Measurements from ENCODE around the gene JAML. TPM values are rescaled to one million over a fixed set of nuclear protein-coding genes. Genes with fewer than 3 reads are reported as not detected.

JAML gene
- polyA plus RNA-seq, 1 donor, result 3.0 TPM

DNA sequence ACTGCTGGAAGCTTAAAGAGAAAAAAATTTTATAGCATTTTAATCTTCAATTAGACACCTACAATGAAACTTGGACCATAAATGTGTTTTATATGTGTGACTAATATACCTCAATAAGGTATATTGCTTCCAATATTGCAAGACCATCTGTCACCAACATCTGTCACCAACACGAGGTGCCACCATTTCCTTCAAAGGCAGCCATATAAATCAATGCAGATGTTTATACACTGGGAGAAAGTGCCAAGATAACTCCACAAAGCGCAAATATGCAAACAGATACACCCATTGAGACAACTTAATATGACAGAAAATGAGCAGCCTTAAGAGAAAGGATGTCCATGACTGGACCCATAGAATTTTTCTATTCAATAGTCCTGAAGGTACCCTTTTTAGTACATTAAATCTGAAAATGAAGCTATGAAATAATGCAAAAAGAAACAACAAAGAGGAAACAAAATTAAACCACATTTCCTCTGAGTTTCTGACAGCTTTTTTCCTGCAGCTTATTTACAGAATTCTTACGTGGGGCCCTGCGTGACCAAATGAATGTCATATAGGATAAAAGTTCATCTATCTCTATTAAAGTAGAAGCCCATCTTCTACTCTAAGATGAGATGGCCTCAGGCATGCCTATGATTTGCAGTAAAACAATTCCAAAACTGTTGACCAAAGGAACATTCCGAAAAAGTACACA lies 14.8 kb upstream of the JAML start:
- no peak for DNase-seq

DNA sequence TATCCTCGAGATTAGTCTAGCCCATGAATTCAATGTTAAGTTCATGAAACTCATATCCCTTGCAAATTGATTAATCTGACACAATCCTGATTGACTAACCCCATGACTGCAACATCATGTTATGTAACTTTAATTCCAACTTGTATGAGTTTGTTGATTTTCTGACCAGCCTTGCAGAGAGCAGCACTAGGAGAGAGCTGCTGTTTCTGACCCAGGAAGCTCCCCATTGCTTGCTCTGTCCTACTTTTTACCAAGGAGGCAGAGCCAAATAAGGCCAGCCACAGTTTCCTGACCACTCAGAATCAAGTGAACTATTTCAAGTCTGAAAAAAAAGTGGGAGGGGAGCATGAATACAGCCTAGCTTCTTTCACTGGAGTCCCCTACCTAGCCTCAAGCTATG lies 14.1 kb upstream of the JAML start:
- no peak for DNase-seq

DNA sequence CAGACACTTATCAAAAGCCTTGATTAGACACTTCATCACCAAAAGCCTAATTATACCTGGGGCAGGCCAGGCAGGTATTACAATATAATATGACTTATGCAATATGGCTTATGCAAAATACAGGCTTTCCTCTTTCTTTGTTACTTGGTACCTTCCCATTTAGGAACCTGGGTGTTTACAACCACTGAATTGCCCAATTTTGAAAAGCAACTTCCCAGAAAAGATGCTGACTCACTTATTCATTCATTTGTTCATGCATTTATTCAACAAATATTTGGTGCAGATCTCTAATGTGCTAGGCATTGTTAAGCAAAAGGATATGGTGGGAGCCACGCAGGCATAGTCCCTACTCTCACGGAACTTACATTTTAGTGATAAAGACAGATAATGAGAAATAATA lies 13.6 kb upstream of the JAML start:
- no peak for DNase-seq

DNA sequence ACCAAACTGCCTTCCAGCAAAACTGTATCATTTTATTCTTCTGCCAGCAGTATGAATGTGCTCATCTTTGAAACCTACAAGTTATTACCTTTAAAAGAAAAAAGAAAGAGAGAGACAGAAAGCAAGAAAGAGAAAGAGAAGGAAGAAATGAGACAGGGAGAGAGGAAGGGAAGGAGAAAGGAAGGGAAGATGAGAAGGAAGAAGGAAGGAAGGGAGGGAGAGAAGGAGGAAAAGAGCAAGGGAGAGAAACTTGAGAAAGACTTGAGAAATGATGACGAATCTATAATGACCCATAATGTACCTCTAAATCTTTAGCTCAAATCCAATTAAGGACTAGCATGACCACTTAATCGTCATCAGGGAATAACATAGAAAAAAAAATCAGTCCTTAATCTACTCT lies 11.4 kb upstream of the JAML start:
- no peak for DNase-seq

GRCh38 chr11:118234833-118235232 lies 10.0 kb upstream of the JAML start:
- no peak for DNase-seq

DNA sequence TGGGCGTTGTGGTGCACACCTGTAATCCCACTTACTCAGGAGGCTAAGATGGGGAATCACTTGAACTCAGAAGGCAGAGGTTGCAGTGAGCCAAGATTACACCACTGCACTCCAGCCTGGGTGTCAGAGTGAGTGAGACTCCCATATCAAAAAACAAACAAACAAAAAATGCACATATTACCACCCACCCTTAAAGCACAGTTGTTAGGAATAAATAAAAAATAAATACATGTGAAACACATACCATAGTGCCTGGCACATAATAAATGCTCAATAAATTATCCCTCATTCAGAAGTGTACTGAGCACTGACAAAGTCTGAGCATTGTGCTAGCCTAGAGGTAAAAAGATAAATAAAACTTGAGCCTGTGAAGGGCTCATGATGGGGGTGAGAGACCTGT lies 9.0 kb upstream of the JAML start:
- no peak for DNase-seq

DNA sequence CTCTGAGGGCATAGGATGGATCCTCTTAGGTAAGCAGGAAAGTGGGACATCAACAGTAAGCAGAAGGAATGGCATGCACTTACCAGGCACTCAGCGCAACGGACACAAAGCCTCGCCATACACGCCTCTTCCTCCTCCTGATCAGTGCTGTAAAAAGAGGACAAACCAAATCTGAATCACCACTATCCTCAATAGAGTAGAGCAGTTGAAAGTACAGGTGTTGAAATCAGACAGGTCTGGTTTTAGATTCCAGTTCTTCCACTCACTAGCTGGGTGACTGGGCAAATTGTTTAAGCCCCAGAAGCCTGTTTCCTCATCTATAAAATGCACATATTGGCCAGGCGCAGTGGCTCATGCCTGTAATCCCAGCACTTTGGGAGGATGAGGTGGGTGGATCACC lies 8.6 kb upstream of the JAML start:
- no peak for DNase-seq

DNA sequence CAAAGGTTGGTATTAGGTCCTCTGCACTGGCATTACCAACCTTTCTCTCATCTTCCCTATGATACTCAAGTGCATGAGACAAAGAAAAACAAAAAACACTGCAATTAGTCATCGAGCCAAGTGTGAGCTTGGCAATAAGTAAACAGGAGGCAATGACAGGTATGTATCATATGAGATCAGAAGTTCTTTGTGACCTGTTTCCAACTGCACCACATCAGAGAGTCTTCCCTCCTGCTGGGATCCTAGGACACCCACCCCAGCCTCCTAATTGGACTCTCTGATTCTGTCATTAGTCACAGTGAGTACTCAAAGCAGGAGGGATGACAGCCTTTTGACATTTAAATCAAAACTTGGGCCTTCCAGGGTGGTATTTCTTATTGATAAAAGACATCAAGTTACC lies 7.8 kb upstream of the JAML start:
- no peak for DNase-seq

GRCh38 chr11:118231461-118231860 lies 6.7 kb upstream of the JAML start:
- DNase-seq, result no peak

DNA sequence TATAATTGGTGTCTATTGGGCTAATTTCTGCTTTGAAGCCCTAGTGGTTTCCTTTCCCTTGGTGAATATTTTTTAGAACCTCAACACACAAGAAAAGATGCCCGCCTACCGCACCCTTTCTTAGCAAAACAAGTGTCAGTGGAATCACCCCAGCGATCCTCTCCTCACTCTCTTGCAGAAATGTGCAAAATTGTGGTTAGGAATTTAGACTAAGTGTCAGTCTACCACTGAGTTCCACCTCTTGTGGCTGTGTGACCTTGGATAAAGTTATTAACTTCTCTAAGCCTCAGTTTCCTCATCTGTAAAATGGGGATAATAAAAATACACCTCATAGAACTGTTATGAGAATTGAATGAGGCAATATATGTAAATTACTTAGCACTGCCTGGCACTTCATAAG lies 5.3 kb upstream of the JAML start:
- no peak for DNase-seq

GRCh38 chr11:118229274-118229847 lies 4.5 kb upstream of the JAML start:
- DNase-seq, result no peak

DNA sequence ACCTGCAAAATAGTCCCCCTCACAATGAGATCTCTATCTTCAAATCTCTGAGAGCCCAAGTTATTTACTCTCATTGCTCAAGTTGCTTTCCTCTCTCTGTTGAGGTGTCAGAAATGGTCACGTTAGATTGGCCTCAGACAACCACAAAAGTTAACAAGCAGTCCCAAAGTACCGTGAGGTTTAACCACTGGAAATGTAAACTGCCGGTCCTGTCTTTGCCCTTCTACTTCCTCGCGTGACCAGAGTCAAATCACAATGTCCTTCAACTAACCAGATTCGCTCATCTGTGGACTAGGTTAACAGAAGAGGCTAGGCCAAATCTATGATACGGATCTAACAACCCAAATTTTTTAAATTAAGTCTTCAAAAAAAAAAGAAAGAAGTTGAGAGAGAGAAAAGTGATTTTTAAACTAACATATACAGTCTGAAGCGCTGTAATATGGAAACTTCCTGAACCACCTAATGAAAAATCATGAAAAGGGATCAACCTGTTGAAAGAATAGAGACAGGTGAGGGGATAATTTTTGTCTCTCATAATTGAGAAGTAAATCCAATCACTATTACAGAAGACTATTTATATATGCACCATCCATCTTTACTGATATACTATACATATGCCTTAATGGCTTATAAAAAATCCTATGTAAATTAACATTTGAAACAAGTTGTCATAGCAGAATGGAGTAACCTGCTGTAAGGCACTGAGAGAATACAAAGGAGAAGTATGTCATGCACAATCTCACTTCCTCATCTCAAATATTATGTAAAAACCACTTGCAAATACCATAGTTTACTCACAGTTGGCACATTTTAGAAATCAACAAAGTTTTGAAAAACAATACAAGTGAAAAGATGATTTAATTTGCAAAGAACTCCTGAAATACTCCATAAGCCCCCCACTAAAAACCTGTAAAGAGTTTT lies 3.3 kb upstream of the JAML start:
- no peak for DNase-seq

GRCh38 chr11:118226781-118227180 lies 2.0 kb upstream of the JAML start:
- DNase-seq, result no peak

GRCh38 chr11:118226296-118226695 lies 1.5 kb upstream of the JAML start:
- DNase-seq, result no peak

DNA sequence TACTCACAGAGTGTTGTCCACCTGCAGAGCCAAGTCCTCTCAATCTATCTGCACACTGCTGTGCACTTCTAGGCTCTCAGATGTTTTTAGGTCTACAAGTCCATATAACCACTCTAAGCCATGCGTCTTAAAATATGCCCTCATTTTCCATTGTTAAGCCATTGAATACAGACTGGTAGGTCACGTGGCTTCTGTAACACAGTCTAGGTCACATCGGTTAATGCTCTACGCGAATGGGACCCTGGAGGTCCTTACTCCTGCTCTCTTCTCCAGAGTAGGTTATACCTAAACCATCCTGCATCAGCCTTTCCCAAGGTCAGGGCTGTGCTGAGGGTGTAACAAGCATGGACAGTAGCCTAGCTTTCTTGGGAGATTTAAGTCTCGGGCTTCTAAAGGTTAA lies 819 bp downstream of the JAML start:
- no peak for DNase-seq

GRCh38 chr11:118223570-118223969 lies 1.2 kb downstream of the JAML start:
- no peak for DNase-seq

DNA sequence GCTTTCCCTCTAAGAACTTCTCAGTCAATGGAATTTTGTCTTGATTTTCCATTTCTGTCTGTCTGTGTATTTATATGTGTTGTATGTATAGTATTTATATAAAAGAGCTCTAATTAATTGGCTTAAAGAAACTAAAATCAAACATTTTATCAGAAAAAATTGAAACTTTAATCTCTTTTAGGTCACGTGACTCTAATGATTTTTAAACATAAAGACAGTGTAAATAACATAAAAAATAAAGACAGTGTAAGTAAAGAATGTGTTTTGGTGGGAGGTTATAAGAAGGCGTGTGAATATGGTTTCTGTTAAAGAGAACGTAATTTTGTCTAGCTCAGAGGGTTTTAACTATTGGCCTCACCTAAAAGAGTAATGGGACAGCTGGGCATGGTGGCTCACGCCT lies 2.4 kb downstream of the JAML start:
- DNase-seq, result no peak

GRCh38 chr11:118221419-118221818 lies 3.4 kb downstream of the JAML start:
- DNase-seq, result no peak

- DNase-seq, result no peak
Measured at GRCh38 chr11:118219732-118220131, 5.1 kb downstream of the JAML start.

DNA sequence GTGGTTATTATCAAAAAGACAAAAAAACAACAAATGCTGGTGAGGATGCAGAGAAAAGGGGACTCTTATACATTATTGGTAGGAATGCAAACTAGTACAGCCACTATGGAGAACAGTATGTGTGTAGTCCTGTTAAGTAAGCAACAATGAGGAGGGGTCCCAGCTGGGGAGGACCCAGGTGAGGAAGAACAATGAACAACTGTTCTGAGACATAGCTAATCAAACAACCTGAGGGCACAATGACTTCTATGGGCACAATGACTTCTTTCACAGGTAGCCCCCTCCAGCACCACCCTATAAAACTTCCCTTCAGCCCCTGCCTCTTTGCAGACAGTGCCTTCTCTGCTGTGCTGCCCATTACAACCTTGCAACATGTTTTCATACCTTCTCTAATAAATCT lies 5.6 kb downstream of the JAML start:
- no peak for DNase-seq

DNA sequence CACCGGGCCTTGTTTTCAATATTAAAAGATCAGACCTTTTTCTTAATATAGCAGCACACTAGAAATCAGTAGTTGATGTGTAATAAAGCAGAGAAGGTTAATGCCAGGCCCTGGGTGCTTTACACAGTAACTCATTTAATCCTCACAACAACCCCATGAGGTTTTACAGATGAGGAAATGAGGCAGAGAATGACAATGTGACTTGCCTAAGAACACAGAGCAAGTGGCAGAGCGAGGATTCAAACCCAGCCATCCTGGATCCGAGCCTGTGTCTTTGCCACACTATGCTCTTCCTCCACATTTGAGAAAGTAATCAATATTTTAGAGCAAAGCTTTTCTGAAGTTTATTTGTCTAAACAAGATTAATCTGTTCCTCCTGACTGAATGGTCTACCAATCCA lies 7.2 kb downstream of the JAML start:
- DNase-seq, result no peak

GRCh38 chr11:118216621-118217481 lies 8.0 kb downstream of the JAML start:
- DNase-seq, result no peak

DNA sequence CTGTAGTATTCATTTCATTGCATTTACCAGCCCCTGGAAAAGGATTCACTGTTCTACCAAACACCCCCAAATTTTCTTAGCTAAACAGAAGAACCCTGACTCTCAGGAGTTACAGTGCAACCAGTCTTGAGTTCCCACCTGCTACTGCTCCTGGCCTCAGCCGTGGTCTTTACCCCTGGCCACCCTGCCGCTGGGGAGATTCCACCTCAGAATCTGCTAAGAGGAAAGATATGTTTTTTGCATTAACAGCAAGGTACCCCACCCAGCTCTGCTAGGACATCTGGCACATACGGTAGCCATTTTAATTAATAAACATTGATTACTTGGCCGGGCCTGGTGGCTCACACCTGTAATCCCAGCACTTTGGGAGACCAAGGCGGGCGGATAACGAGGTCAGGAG lies 9.0 kb downstream of the JAML start:
- DNase-seq, result no peak

Data from hindlimb muscle (tissue), 1 donor.